A549 (cell line): ENCODE measurements around the gene TFEB. TPM values are rescaled to one million over a fixed set of nuclear protein-coding genes. Genes with fewer than 3 reads are reported as not detected.

Source experiments
- ATAC-seq, 2 experiments: fragments of 200-7000 bp in 1 of 2; fragments of >200 bp in 1 of 2; cut with Nextera tagmentation in 1 of 2; cut with Tn5 transposase in 1 of 2; 3 replicates each; pipeline versions ENCODE4 v1.8.0 to v1.9.1; 2018 to 2020; ENCODE audit warnings: mild to moderate bottlenecking in 1 of 2, moderate library complexity in 1 of 2
- CTCF ChIA-PET: fragments of 300-600 bp; sonication (Branson Sonifier 250); formaldehyde crosslinking; extraction: SDS; loops from one replicate; lab custom pipeline; 2021; ENCODE audit warnings: antibody characterized with exemption, inconsistent platforms; lab: Yijun Ruan, JAX
- POLR2A ChIA-PET: fragments of 350-600 bp; formaldehyde crosslinking; extraction: SDS; loops from one replicate; lab custom pipeline; 2021; ENCODE audit warnings: antibody characterized with exemption, inconsistent platforms; lab: Yijun Ruan, JAX
- DNase-seq, 2 experiments: peaks; one replicate each; pipeline versions ENCODE4 v3.0.0 to v3.0.0-alpha.2; 2011 to 2016; ENCODE audit warnings: low read depth in 1 of 2, low spot score in 1 of 2
- FAIRE-seq: peaks from 2 replicates; lab custom pipeline; 2011; peaks lifted over from hg19 to GRCh38; lab: Jason Lieb, UNC
- H3K27ac ChIP-seq, 2 experiments: fragments of >200 bp; sonication (Bioruptor Twin); formaldehyde crosslinking; 3 replicates each; pipeline ENCODE4 v1.5.1; 2016 to 2017
- H3K4me1 ChIP-seq: fragments of >200 bp; sonication (Bioruptor Twin); formaldehyde crosslinking; 3 replicates; pipeline ENCODE4 v1.6.1; 2016
- H3K4me2 ChIP-seq: fragments of >200 bp; sonication (Bioruptor Twin); formaldehyde crosslinking; 3 replicates; pipeline ENCODE4 v1.6.1; 2016
- H3K4me3 ChIP-seq: fragments of >200 bp; sonication (Bioruptor Twin); formaldehyde crosslinking; 3 replicates; pipeline ENCODE4 v1.5.1; 2016
- H3K9me3 ChIP-seq: fragments of >200 bp; sonication (Bioruptor Twin); formaldehyde crosslinking; 3 replicates; pipeline ENCODE4 v1.6.1; 2016
- ATOH8 ChIP-seq: fragments of 250-450 bp; sonication (Bioruptor Pico); IDR thresholded peaks from 2 replicates; pipeline ENCODE4 v1.5.0; 2020; ENCODE audit warnings: low read depth, mild to moderate bottlenecking, moderate library complexity
- CBX2 ChIP-seq: fragments of 200-600 bp; sonication (generic); IDR thresholded peaks from 2 replicates; pipeline ENCODE4 v1.6.1; 2016; ENCODE audit warnings: low read depth, mild to moderate bottlenecking, borderline replicate concordance
- CEBPB ChIP-seq, 2 experiments: fragments of >200 bp in 1 of 2; sonication (Bioruptor Twin) in 1 of 2; formaldehyde crosslinking in 1 of 2; IDR thresholded peaks; 2 replicates each; pipeline ENCODE4 v1.6.1; 2012 to 2016
- CTCF ChIP-seq: fragments of >200 bp; sonication (Bioruptor Twin); formaldehyde crosslinking; IDR thresholded peaks from 3 replicates; pipeline ENCODE4 v1.5.1; 2016
- E2F6 ChIP-seq: IDR thresholded peaks from 2 replicates; pipeline ENCODE4 v1.6.1; 2012; ENCODE audit warnings: low read depth, borderline replicate concordance
- EHF ChIP-seq: fragments of 250-450 bp; sonication (Bioruptor Pico); IDR thresholded peaks from 2 replicates; pipeline ENCODE4 v1.5.0; 2020; ENCODE audit warnings: mild to moderate bottlenecking
- EHMT2 ChIP-seq: fragments of 200-600 bp; sonication (generic); IDR thresholded peaks from 2 replicates; pipeline ENCODE4 v1.6.1; 2016; ENCODE audit warnings: antibody characterized with exemption, low read depth, mild to moderate bottlenecking, moderate library complexity
- ELK1 ChIP-seq: fragments of 150-350 bp; IDR thresholded peaks from 2 replicates; pipeline ENCODE4 v1.6.1; 2014; ENCODE audit warnings: low read depth, mild to moderate bottlenecking, low read length
- ESRRA ChIP-seq: fragments of 150-350 bp; IDR thresholded peaks from 2 replicates; pipeline ENCODE4 v1.6.1; 2014; ENCODE audit warnings: mild to moderate bottlenecking, low read length, borderline replicate concordance
- FOXS1 ChIP-seq: fragments of 250-450 bp; sonication (Bioruptor Pico); IDR thresholded peaks from 2 replicates; pipeline ENCODE4 v1.5.0; 2020; ENCODE audit warnings: mild to moderate bottlenecking, moderate library complexity
- HEYL ChIP-seq: fragments of 250-450 bp; sonication (Bioruptor Pico); IDR thresholded peaks from 2 replicates; pipeline ENCODE4 v1.8.0; 2021; ENCODE audit warnings: mild to moderate bottlenecking, moderate library complexity
- HOXA7 ChIP-seq: fragments of 250-450 bp; sonication (Bioruptor Pico); IDR thresholded peaks from 2 replicates; pipeline ENCODE4 v1.5.0; 2020; ENCODE audit warnings: mild to moderate bottlenecking, moderate library complexity
- JUNB ChIP-seq: fragments of >200 bp; sonication (Bioruptor Twin); formaldehyde crosslinking; IDR thresholded peaks from 2 replicates; pipeline ENCODE4 v1.6.1; 2016
- KDM1A ChIP-seq: fragments of 200-600 bp; sonication (generic); IDR thresholded peaks from 2 replicates; pipeline ENCODE4 v1.6.1; 2016; ENCODE audit warnings: low read depth, mild to moderate bottlenecking
- KDM5A ChIP-seq: fragments of 200-600 bp; sonication (generic); IDR thresholded peaks from 2 replicates; pipeline ENCODE4 v1.6.1; 2016; ENCODE audit warnings: antibody characterized with exemption, mild to moderate bottlenecking
- MAFK ChIP-seq: fragments of 450-650 bp; IDR thresholded peaks from 2 replicates; pipeline ENCODE4 v1.6.1; 2014; ENCODE audit not compliant: partially characterized antibody
- MAX ChIP-seq: IDR thresholded peaks from 2 replicates; pipeline ENCODE4 v1.6.1; 2012
- MAZ ChIP-seq: fragments of 150-350 bp; IDR thresholded peaks from 2 replicates; pipeline ENCODE4 v1.6.1; 2014; ENCODE audit warnings: antibody characterized with exemption, low read depth, low read length, borderline replicate concordance
- NFE2L2 ChIP-seq: fragments of 150-350 bp; conservative IDR thresholded peaks from 2 replicates; pipeline ENCODE4 v1.6.1; 2014; ENCODE audit warnings: low read length
- NPAS2 ChIP-seq: fragments of 250-450 bp; sonication (Bioruptor Pico); IDR thresholded peaks from 2 replicates; pipeline ENCODE4 v1.8.0; 2022; ENCODE audit warnings: mild to moderate bottlenecking, moderate library complexity, borderline replicate concordance
- PHF8 ChIP-seq: fragments of 200-600 bp; sonication (generic); IDR thresholded peaks from 2 replicates; pipeline ENCODE4 v1.6.1; 2016; ENCODE audit warnings: low read depth, mild to moderate bottlenecking, antibody characterized with exemption, moderate library complexity, borderline replicate concordance
- RAD21 ChIP-seq, 2 experiments: fragments of >200 bp in 1 of 2; sonication (Bioruptor Twin) in 1 of 2; formaldehyde crosslinking in 1 of 2; IDR thresholded peaks in 1 of 2; conservative IDR thresholded peaks in 1 of 2; 2 replicates in 1 of 2; 3 replicates in 1 of 2; pipeline ENCODE4 v1.6.1; 2012 to 2018; ENCODE audit warnings: inconsistent platforms in 1 of 2
- RCOR1 ChIP-seq: fragments of 150-350 bp; IDR thresholded peaks from 2 replicates; pipeline ENCODE4 v1.6.1; 2014; ENCODE audit warnings: antibody characterized with exemption, low read length, low read depth
- RFX5 ChIP-seq: fragments of 450-650 bp; IDR thresholded peaks from 2 replicates; pipeline ENCODE4 v1.7.1; 2014; ENCODE audit warnings: antibody characterized with exemption, mild to moderate bottlenecking, moderate library complexity
- SMC3 ChIP-seq: fragments of >200 bp; sonication (Bioruptor Twin); formaldehyde crosslinking; IDR thresholded peaks from 3 replicates; pipeline ENCODE4 v1.6.1; 2018; ENCODE audit warnings: inconsistent platforms
- SREBF2 ChIP-seq: fragments of 450-650 bp; IDR thresholded peaks from 2 replicates; pipeline ENCODE4 v1.6.1; 2014; ENCODE audit warnings: mild to moderate bottlenecking, moderate library complexity
- TFCP2L1 ChIP-seq: fragments of 250-450 bp; sonication (Bioruptor Pico); IDR thresholded peaks from 2 replicates; pipeline ENCODE4 v1.5.0; 2021; ENCODE audit warnings: mild to moderate bottlenecking
- USF2 ChIP-seq: fragments of 450-650 bp; IDR thresholded peaks from 2 replicates; pipeline ENCODE4 v1.6.1; 2014; ENCODE audit warnings: antibody characterized with exemption
- ZFP36 ChIP-seq: fragments of 450-650 bp; IDR thresholded peaks from 2 replicates; pipeline ENCODE4 v1.6.1; 2014; ENCODE audit warnings: borderline replicate concordance; ENCODE audit not compliant: partially characterized antibody
- WGBS: methylation state at CpG from one replicate; pipeline ENCODE4 v1.1.6; 2017; ENCODE audit errors: missing lambda C conversion rate; 5-methylcytosine and 5-hydroxymethylcytosine counted together
- polyA plus RNA-seq, 4 experiments: library from polyadenylated mRNA; depleted of rRNA in 3 of 4; stranded (reverse); fragments of >200 nt; fragmentation: RNase III in 1 of 4; extraction: RNeasy Plus Mini Kit Qiagen cat#74134 plus additional on column Dnase treatment in 1 of 4; gene quantifications; 2 replicates in 3 of 4; 3 replicates in 1 of 4; pipeline ENCODE4 v1.2.3, GENCODE V29; 2011 to 2017

The TFEB gene
- polyA plus RNA-seq, 2 of the 4 experiments (the other 2 are of a cell fraction): 3.1 to 6.1 TPM

- TF ChIP-seq RCOR1 (no peak), SREBF2 (no peak)
Measured at GRCh38 chr6:41671376-41671775, 64.0 kb downstream of the TFEB start (continued).

- no peaks in the 10 kb centered on the region for H3K4me1 ChIP-seq
- ChIA-PET CTCF (interaction anchor here (1.2 to 1.5 kb wide), 3 partner anchors 10 to 303 kb away, joined by 4 to 6 read pairs (median 4); no protein-coding TSS in a partner anchor), POLR2A (interaction anchor here (0.6 kb wide), 1 partner anchor 147 kb away, joined by 3 read pairs; no protein-coding TSS in a partner anchor)
- TF ChIP-seq CTCF (no peak), FOXS1 (CRISPR knock-in tag) (no peak), NFE2L2 (no peak), ESRRA (no peak), MAZ (no peak), JUNB (no peak), NPAS2 (CRISPR knock-in tag) (no peak), RCOR1 (no peak), TFCP2L1 (CRISPR knock-in tag) (no peak), E2F6 (no peak), MAX (no peak), USF2 (no peak), KDM1A (no peak), HOXA7 (CRISPR knock-in tag) (no peak), SREBF2 (no peak), HEYL (CRISPR knock-in tag) (no peak), CBX2 (no peak)
- no peak overlapping the region for H3K4me3 ChIP-seq
- H3K4me2 ChIP-seq: no peak overlapping the region
- WGBS: 20% methylated on average over 9 of the region's 9 CpGs
- no peaks in the 10 kb centered on the region for H3K9me3 ChIP-seq
- no peak for DNase-seq
- FAIRE-seq: no peak
- no peak for ATAC-seq
- no peak overlapping the region for H3K27ac ChIP-seq
Measured at GRCh38 chr6:41670703-41671360, 64.6 kb downstream of the TFEB start.

GRCh38 chr6:41668968-41669367, 66.4 kb downstream of the TFEB start:
- no peak for FAIRE-seq
- no peak overlapping the region for H3K4me2 ChIP-seq
- H3K9me3 ChIP-seq: no peaks in the 10 kb centered on the region
- CTCF ChIA-PET: no interaction called here
- no peak overlapping the region for H3K27ac ChIP-seq
- H3K4me3 ChIP-seq: no peak overlapping the region
- no peaks in the 10 kb centered on the region for H3K4me1 ChIP-seq
- POLR2A ChIA-PET: no interaction called here
- no peak for DNase-seq
- no peak for ATAC-seq
- 78% methylated on average over 2 of the region's 2 CpGs for WGBS
- TF ChIP-seq ATOH8 (no peak), SMC3 (no peak), KDM5A (no peak), HEYL (CRISPR knock-in tag) (no peak), PHF8 (no peak), CEBPB (IDR thresholded peaks at IDR 0.05) (no peak), RAD21 (conservative IDR thresholded peaks at IDR 0.05 in 1 of 2, IDR thresholded peaks at IDR 0.05 in 1 of 2) (no peak), RFX5 (no peak), ELK1 (no peak), RCOR1 (no peak), ZFP36 (no peak), EHMT2 (no peak), MAFK (no peak), EHF (CRISPR knock-in tag) (no peak)
